Limb (tissue), 2 donors: ENCODE measurements around the gene DCTD.

ENCODE experiments used
- DNase-seq, 2 donors: peaks; one replicate each; pipeline ENCODE4 v3.0.0-alpha.2; 2016; ENCODE audit errors: extremely low spot score in 2 of 2

The DCTD gene

DNA sequence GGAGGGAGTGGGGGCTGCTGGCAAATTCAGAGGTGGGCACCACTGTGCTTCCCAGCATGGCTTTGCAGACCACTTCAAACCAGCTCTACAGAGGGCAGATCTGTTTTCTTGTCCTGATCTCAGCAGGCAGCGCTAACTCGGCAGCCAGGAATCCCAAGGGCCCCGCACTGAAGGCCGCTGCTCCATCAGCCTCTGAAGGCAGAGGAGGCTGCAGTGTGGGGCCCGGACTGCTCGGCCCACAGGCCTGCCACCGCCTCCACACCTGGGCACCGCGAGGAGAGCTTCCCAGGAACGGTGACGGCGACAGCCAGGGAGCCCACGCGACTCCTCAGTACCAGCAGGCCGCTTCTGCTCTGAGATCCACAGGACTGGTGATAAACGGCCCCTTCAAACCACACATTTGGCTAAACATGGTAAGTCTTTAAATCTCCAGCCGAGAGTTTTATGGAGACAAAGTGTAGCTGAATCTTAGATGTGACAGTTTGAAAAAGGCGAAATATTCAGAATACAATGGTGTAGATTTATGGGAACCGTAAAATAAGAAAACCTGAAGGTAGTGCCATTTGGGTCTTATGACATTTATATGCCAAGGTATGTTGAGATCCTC is 23.6 kb downstream of the DCTD start:
- no peak for DNase-seq

DNA sequence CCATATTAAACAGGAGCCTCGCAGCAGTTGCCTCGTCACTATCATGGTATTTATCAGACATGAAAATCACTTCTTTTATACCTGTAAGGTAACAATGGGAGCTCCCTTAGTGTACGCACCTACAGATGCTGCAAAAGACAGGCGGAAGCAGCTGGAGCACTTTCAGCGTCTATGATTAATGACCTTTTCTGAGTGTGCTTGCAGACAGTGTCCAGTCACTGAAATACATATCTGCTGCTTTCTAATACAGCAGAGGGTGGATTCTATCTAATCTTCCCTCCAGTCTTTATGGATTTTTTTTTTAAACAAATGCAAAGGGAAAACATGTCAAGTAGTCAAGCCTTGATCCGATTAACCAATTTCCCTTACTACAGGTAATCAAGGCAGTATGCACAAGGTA is 24.1 kb downstream of the DCTD start:
- DNase-seq, result no peak

DNA sequence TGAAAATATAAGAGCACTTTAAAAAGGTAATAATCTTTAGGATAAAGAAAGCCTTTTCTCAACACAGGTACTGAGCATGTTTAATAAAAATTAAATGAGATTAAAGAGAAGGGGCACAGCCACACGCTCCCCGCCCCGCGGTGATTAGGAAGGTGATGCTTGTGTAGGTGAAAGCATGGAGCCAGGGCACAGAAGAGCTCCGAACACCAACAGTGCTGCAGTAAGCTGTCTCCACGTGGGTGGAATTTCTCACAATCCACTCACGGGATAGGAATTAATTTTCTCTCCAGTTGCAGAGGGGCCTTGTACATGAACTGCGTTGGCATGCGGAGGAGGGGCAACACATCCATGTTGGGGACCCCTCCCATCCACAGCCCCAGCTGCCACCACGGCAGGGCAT is 27.0 kb downstream of the DCTD start:
- no peak for DNase-seq

DNA sequence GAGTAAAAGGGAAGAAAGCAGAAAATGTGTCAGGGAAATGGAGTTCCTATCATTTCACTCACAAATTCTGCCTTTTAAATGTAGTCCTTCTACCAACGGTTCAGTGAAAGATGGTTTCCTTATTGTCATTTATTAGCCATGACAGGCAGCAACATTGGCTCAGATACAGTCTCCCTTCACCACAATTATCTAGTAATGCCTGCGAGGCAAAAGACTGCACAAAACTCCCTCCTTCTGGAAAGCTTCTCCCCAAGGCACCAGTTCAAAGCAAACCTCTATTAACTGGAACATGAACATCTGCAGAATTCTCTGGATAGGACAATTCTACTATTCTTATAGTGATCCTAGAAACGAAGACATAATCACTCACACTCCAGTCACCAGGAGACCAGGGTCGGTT is 28.3 kb downstream of the DCTD start:
- DNase-seq, result no peak

DNA sequence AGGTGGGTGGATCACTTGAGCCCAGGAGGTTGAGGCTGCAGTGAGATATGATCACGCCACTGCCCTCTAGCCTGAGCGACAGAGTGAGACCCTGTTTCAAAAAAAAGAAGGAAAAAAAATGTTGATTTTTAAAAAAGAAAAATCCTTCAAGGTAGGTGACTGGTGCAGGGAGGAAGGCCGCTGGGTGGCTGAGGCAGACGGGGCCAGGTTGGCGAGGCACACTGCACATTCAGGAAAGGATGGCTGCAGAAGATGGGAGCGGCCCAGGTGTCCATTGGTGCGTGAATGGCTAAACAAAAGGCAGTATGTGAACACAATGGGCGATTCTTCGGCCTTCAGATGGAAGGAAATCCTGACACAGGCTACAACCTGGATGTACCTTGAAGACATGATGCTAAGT is 30.4 kb downstream of the DCTD start:
- DNase-seq, result no peak

DNA sequence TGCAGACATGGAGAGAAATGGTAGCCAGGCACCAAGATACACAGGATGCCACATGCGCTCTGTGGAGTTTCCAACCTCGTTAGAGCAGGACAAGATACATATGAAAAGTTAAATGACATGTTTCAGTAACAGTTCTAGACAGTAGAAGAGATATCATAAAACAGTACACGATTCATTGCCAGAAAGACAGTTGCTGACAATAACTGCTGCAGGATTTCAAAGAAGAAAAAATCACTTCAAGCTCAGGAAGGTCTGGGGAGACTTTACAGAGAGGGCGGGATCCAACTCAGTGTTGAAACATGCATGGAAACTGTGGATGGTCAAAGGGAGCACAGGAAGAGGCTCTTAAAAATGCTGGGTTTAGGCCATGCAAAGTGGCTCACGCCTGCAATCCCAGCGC is 31.0 kb downstream of the DCTD start:
- peak in 1 of 2 donors; percentile 30 for DNase-seq

DNA sequence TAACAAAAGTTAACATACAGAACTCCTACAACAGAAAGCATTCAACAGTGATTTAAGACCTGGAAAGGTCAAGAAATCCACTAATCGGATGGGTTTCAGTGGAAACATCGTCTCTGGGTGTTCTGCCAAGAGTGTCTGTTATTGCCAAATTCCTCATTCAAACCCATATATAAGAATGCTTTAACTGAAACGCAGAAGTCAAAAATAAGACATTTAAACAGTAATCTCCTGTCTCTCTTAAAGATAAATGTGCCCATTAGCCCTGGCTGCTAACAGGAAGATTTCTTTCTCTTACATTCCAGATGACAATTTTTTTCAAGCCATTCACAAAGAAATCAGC is 31.5 kb downstream of the DCTD start:
- peak in 1 of 2 donors; percentile 59 for DNase-seq

DNA sequence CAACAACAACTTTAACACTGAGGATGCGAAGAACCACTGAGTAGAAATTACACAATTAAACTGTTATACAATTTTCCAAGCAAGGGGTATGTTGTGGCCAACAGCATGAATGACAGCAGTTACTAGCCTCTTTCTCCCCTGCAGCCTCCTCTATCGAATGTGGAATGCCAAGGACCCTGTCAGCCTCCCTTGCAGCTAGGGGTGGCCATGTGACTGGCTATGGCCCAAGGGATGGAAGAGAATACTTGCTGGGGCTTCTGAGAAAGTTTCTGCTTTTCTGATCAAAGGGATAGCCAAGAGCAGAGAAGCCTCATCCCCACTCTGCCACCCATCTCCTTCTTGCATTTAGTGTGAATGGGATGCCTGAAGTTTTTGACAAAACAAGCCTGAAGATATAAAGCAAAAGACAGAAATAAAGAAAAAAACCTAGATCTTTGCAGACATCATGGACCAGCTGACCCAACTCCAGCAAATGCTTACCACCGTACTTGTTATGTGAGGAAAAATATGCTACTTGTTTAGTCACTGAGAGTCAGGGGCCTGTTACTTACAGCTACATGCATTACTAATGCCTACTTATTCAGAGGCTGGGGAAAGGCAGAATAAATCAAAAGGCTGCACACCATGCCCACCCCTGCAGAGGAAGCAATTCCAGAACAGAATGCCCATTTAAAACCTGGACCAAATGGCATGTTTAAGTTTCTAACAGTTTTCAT is 32.0 kb downstream of the DCTD start:
- DNase-seq, result no peak

DNA sequence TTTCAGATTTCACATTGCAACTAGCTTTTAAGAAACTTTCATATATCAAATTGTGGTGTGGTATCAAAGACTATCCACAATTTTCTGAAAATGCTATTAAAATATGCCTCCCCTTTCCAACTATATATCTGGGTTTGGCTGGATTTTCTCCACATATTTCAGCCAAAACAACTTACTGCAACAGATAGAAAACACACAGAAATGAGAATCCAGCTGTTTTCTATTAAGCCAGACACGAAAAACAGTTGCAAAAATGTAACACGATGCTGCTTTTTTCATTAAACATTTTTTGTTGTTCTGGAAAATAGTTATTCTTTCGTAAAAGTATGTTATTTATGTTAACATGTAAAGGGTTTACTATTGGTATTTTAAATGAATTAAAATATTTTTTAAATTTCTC is 33.1 kb downstream of the DCTD start:
- peak in 1 of 2 donors; percentile 60 for DNase-seq

DNA sequence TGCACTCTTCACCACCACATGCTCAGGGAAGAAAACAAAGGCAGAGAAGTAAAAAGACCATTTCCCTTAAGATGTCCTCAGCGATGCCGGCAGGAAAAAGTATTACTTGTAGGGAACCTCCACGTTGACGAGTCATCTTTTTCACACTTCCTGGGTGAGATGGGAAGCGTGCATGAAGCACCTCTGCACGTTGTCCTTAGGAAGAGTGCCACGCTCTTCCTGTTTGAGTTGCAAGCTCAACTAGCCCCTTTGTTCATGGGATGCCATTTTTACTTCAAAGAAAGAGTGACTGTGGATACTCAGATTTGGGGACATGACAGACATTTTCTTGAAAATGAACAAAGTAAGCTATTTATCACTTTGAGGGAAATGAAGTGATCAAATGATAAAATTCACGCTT is 33.8 kb downstream of the DCTD start:
- no peak for DNase-seq

DNA sequence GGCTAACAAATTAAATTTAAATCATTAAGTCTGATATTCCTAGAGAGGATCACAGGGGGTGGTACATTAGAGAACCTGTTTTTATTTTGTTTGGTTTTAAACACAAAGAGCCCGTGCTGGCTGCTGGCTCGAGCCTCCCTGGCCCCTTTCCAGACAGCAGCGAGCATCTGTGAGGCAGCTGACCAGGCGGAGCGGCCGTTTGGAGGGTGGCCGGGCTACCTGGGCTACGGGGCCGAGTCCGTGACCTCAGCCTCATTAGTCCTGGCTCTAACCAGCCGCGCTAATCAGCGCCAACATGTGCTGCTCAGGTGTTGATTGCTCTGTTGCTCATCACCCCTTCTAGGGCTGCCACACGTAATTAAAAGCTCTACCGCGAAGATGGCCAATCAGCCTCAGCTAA is 35.3 kb downstream of the DCTD start:
- peak in 1 of 2 donors; percentile 66 for DNase-seq

DNA sequence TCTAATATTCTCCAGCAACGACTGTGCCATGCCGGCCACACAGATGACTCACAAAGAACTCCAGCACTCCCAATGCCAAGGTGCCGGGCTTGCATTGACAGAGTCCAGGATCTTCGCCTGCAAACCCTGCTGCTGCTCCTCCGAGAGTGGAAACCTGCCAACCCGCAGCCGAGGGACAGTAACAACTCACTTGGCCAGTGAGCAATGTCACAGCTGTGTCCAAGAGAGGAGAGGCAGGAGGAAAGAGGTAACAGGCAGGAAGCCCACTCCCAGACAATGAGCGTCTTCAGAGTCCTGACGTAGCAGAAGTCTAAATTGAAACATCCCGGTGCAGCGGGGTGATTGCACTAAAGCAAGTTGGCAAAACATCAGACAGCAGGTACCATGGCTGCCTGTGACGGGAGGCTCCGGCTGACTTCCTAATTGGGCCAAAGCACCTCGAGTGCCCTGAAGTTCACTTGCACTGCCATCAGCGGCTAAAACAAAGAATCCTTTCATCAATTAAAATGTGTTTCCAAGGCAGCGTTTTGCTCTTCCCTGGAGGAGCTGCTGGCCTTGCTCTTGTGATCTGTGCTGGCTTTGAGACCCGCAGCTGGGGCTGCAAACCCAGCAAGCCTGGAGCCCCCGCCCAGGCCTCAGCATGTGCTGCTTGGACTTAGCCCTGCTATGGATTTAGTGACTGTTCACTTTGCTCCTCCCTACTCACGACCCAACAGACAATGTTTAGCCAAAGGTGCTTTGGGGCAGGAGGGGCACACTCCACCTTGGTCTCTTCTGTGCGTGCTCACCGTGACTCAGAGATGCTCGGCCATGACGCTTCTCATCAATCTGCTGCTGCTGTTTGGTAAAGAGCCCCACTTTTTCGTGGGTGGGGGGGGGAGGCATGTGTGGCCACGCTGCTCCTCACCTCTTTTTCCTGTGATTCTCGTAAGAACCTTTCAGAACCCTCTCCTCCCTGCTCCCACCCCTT is 36.5 kb downstream of the DCTD start:
- DNase-seq, result no peak

DNA sequence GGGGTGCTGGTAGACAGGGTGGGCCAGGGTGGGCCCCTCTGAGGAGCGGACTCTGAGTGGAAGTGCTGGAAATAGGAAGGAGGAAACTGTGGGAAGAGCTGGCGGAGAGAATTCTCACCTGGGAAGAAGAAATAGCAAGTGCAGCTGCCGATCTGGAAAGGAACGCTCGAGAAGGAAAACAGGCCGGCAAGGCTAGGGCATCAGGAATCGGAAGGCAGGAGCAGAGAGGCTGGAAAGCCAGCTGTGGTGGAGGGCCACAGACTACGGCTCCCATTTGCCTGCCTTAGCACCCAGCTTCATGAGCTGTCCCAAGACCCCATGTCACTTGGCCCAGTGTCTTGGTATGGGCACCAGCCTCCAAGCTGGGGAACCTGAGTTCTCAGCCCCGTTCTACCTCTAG is 37.3 kb downstream of the DCTD start:
- DNase-seq, result no peak

DNA sequence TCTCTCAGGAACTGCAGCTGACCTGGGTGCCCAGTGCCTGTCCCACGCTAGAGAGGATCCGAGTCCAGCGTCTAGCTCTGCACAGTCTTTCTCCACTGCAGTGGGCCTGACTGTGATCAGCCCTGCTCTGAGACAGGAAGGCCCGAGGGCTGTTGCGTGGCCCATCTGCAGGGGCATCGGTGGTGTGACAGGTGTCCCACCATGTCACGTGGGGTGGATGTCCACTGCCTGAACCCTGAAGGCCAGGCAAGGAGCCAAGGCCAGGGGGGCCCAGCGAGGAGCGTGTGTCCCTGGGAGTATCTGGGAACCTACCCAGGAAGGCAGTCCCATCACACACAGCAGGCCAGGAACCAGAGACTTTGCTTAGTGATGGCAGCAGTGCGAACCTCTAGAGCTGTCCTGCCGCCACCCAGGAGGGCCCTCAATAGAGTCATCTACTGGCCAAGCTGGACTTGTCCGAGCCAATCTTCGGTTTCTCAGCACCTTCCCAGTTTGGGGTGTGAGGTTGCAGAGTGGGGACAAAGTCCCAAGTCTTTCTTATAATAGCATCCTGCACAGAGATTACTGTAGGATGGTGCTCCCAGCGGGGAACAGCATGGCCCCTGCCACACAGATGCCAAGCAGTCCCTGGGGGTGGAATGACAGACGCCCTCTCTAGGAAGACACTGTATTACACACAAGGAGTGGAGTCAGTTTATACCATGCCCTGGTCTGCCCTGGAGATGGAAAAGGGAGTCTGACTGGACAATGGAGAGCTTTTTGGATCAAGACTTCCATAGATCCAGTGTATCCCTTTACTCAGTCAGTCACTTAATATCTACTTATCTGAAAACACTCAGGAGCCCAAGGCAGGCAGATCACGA is 38.3 kb downstream of the DCTD start:
- DNase-seq, result no peak

DNA sequence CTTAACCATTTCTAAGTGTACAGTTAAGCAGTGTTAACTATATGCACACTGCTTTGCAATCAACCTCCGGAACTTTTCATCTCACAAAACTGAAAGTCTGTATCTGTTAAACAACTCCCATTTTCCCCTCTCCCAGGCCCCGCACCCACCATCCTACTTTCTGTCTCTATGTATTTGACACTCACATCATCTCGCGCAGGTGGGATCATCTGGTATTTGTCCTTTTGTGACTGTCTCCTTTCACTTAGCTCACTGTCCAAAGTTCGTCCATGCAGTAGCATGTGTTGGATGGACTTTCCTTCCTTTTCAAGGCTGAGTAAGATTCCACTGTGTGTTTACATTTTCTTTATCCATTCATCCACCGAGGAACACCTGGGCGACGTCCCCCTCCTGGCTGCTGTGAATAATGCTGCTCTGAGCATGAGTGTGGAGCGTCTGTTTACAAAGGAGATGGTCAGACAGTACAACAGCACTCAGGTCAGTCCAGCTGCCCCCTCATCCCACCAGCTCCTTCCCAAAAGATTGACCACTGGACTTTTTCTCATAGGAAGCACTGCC is 39.8 kb downstream of the DCTD start:
- DNase-seq, result no peak

DNA sequence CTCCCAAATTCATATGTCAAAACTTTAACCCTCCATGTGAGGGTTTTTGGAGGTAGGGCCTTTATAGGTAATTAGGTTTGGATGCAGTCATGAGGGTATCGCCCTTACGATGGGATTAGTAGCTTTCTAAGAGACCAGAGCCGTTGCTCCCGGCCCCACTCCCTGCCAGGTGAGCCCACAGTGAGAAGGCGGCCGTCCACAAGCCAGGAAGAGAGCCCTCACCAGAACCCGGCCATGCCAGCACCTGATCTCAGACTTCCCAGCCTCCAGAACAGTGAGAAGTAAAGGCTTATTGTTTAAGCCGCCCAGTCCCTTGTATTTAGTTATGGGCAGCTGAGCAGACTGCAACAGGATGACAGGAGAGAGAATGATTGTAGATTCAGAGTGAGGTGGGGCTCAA is 40.8 kb downstream of the DCTD start:
- DNase-seq, result no peak

DNA sequence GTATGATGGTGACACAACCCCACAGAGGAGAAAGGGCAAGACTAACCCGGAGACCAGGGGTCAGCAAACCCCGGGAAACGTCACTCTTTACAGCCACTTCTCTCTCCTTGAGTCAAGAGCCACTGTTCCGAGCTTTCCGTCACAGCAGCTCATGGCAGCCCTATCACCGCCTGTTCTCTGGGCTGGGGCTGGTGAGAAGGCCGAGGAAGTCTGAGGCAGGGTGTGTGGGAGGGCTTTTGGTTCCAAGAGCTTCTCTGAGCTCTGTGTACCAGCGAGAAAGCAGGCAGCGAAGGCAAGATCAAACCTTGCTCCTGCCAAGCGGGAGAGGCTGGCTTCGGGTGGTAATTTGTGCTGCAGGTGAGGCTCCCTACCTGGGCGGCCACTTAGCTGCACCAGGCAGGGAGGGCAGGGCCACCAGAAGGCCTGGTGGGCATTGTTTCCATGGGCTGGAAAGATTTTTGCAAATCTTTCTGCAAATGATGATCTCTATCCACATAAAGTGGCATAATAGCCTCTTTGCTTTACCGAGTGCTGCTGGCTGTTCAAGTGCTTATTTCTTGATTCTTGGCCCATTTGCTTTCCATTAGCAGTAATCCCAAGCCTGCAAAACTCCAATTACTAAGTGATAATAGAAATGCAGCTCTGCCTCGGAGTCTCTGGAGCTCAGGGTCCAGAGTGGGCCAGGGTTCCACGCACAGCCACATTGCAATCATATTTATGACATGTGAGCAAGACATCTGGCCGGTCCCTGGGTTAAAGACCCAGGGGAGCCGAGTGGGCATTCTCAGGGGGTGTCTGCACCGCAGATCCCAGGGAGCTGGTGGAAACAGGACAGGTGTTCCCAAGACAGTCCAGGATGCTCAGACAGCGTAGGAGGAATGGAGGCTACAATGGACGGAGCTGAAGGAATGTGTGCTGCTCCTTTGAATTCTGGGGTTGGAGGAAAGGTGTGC is 41.5 kb downstream of the DCTD start:
- no peak for DNase-seq

DNA sequence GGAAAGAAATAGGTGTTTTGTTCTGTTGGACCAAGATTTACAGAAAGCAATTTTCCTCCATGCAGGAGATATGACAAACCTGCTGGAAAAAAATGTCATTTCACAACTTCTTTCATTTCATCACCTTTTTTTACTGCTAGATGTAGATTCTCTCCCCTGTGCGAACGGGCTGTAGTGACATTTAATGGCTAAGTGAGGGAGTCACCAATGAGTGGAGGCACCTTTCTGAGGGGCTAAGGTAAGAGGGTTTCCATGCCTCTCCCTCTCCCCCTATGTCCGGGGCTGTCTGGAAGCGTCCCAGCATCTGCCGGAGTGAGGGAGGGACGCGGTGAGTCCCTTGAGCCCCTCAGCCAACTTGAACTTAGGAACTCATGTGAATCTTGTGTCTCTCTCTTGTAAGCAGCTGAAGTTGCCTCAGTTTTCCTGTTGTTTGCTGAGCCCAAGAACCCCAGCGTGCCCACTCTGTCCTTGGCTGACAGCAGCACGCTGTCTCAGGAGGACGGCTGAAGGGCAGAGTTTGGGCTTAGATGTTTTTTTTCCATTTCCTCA is 42.3 kb downstream of the DCTD start:
- no peak for DNase-seq

DNA sequence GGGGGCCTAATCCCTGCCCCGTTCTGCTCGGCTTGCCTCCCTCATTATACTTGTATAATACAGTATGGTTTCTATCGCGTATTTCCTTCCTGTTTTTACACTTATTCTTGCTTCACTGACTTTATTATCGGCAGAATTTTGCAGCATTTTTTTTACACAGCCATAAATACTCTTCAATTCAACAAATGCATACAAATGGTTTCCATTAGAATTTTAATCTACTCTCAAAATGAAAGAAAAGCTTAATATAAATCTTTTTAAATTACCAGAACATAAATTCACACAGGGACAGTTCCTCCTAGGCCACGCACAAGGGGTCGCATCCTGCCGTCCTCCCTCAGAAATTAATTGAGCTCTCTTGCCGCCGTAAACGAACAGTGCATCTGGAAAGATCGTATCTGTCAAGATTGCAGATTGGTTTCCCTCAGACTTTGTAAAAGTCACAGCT is 42.9 kb downstream of the DCTD start:
- no peak for DNase-seq

DNA sequence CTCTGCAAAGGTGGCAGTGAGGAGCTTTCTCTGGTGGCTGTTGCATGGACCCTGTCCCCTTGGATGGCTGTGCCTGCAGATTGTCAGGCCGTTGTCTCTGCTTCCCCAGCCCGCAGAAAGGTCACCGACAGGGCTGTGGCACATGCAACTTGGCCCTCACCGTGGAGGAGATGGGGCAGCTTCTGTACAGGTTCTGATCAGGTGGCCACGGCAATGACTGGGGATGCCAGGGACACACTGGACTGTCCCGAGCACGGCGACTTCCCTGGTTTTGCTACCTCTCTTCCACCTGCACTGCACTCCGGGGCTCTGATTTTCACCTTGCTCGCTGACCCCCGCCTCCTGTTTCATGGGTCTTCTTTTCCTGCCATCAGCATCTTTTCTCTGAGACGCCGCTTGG is 43.5 kb downstream of the DCTD start:
- DNase-seq, result no peak
